Ishikawa (cell line): ENCODE results near the gene SMO.

ENCODE experiments used
- CEBPB ChIP-seq: IDR thresholded peaks from 2 replicates; pipeline ENCODE4 v1.6.1; 2012
- CREB1 ChIP-seq: IDR thresholded peaks from 2 replicates; pipeline ENCODE4 v1.6.1; 2012; ENCODE audit warnings: low read depth
- EGR1 ChIP-seq: IDR thresholded peaks from 2 replicates; pipeline ENCODE4 v1.6.1; 2012
- EP300 ChIP-seq: IDR thresholded peaks from 2 replicates; pipeline ENCODE4 v1.6.1; 2012; ENCODE audit warnings: borderline replicate concordance
- FOXM1 ChIP-seq: IDR thresholded peaks from 2 replicates; pipeline ENCODE4 v1.6.1; 2012; ENCODE audit warnings: low read depth, borderline replicate concordance
- MAX ChIP-seq: IDR thresholded peaks from 2 replicates; pipeline ENCODE4 v1.6.1; 2012
- NFIC ChIP-seq: IDR thresholded peaks from 2 replicates; pipeline ENCODE4 v1.6.1; 2012
- RAD21 ChIP-seq: IDR thresholded peaks from 2 replicates; pipeline ENCODE4 v1.6.1; 2012; ENCODE audit warnings: low read depth
- REST ChIP-seq: IDR thresholded peaks from 2 replicates; pipeline ENCODE4 v1.6.1; 2012; ENCODE audit warnings: low read depth, mild to moderate bottlenecking
- TAF1 ChIP-seq: IDR thresholded peaks from 2 replicates; pipeline ENCODE4 v1.6.1; 2012; ENCODE audit warnings: low read depth, mild to moderate bottlenecking
- TCF12 ChIP-seq: IDR thresholded peaks from 2 replicates; pipeline ENCODE4 v1.6.1; 2012; ENCODE audit warnings: low read depth
- TEAD4 ChIP-seq: IDR thresholded peaks from 2 replicates; pipeline ENCODE4 v1.6.1; 2012
- USF1 ChIP-seq: IDR thresholded peaks from 2 replicates; pipeline ENCODE4 v1.6.1; 2012
- YY1 ChIP-seq: IDR thresholded peaks from 2 replicates; pipeline ENCODE4 v1.6.1; 2012; ENCODE audit warnings: low read depth
- ZBTB7A ChIP-seq: IDR thresholded peaks from 2 replicates; pipeline ENCODE4 v1.6.1; 2012; ENCODE audit warnings: low read depth

The SMO gene

GRCh38 chr7:129162732-129163131 lies 25.7 kb upstream of the SMO start:
- TF ChIP-seq EP300 (no peak), ZBTB7A (no peak), REST (no peak), MAX (no peak), TCF12 (no peak), RAD21 (no peak), TEAD4 (no peak)

- TF ChIP-seq REST: no peak
- TF ChIP-seq RAD21: peak; percentile 71
Measured at GRCh38 chr7:129163875-129164544, 24.4 kb upstream of the SMO start.

GRCh38 chr7:129166745-129167144 lies 21.7 kb upstream of the SMO start:
- no peak for TF ChIP-seq NFIC
- TF ChIP-seq CEBPB: no peak
- no peak for TF ChIP-seq CREB1
- no peak for TF ChIP-seq TCF12
- TF ChIP-seq REST: no peak
- no peak for TF ChIP-seq YY1
- TF ChIP-seq RAD21: no peak
- TF ChIP-seq EP300: no peak
- no peak for TF ChIP-seq USF1
- TF ChIP-seq EGR1: no peak
- TF ChIP-seq ZBTB7A: no peak
- TF ChIP-seq TEAD4: no peak
- no peak for TF ChIP-seq MAX
- no peak for TF ChIP-seq TAF1
- TF ChIP-seq FOXM1: no peak

GRCh38 chr7:129167817-129168216 lies 20.6 kb upstream of the SMO start:
- TF ChIP-seq REST (no peak), RAD21 (no peak), TEAD4 (no peak)
